ENCODE results near the gene LINS1.
"Not testable (repeated sequence)": the region's sequence is repeated elsewhere in the genome, so short reads cannot be mapped to it uniquely, and the experiment has no call there.

The LINS1 gene

DNA sequence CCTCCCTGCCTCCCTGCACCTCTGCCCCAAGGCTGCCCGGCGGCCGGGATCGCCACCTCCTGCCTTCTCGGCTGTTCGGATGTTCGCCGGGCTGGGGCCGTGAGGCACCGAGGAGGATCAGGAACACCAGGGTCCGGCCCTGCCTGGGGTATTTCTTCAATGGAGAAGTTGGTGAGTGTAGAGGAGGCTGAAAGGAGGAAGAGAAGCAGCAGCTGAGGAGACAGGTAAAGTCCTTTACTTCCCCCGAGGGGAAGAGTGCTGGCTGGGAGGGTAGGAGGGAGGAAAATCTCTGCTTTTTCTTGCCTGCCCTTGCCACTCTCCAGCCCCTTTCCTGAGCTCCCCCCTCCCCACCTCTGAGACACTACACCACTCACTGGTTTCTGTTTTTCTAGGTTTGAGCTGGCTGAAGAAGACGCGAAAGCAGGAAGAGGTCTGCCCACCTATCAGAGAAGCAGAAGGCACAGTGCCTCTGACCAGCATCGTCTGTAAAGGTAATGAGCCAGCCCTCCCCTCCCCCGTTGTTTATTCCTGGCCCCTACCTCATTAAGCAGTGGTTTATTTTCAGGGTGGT lies 924 bp upstream of the LINS1 start:
- peak; percentile 60 for DNase-seq (ENCODE audit: low spot score)

GRCh38 chr15:100601617-100602063 lies 344 bp downstream of the LINS1 start:
- DNase-seq (ENCODE audit: low spot score): no peak

DNA sequence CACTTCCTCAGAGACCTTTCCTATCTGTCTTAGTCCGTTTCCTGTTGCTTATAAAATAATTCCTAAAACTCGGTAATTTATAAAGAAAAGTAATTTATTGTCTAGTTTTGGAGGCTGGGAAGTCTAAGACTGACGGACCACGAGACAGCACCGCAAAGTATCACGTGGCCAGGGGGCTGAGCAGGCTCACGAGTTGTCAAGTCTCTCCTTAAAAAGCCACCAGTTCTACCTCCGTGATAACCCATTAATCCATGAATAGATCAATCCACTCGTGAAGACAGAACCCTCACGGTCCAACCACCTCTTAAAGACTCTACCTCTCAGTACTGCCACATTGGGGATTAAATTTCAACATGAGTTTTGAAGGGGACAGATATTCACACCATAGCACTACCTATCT lies 821 bp downstream of the LINS1 start:
- DNase-seq (ENCODE audit: low spot score): peak; percentile 44

GRCh38 chr15:100598655-100599054 lies 3.3 kb downstream of the LINS1 start:
- DNase-seq (ENCODE audit: low spot score): no peak

DNA sequence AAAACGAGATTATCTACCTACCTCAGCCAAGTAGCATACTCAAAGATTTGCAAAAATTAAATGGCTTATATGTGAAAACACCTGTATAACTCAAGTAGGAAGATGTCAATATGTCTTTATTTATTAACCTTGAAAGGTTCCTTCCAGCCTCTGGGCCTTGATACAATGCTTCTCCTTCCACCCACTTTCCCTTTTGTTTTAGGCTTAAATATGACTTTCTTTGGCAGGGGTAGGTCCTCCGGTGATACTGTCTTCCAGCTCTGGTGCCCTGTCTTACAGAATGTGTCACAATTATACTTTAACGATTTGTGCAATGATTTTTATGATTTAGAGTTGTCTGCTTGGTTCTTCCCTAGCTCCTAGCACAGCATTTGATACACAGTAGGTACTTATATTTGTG lies 4.1 kb downstream of the LINS1 start:
- no peak for DNase-seq (ENCODE audit: low spot score)

DNA sequence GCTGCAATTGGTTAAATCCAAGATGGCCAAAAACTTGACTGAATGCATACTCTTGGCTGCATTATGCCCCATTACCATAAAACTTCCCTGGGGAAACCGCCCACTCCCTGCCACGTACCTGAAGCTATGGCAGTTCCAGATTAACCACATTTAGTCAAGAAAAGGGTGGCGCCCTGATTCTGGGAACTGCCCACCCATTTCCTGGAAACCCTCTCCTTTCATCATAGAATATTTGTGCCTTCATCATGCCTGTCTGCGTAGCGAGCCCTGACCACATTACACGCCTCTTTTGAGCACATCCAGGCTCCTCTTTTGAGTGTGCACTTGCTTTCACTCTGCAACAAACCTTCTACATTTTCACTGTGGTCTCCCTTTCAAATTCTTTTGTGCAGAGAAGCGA lies 5.2 kb downstream of the LINS1 start:
- DNase-seq (ENCODE audit: low spot score): no peak

DNA sequence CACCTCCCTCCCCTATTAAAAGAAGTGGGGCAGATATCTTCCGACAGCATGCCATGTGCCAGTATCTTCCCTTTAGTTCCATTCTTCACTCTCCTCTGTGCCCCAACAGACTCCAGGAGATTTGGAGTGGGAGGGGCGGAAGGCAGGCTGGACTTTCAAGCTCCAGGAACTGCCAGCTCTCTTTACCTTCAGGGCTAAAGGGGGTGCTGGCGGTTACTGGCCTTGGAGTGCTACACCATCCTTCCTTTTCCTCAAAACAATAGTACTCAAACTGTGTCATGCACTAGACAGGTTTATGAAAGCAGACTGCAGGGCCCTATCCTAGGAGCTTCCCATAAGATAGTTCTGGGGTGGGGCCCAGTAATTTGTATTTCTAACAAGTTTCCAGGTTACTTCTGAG lies 6.0 kb downstream of the LINS1 start:
- no peak for DNase-seq (ENCODE audit: low spot score)

DNA sequence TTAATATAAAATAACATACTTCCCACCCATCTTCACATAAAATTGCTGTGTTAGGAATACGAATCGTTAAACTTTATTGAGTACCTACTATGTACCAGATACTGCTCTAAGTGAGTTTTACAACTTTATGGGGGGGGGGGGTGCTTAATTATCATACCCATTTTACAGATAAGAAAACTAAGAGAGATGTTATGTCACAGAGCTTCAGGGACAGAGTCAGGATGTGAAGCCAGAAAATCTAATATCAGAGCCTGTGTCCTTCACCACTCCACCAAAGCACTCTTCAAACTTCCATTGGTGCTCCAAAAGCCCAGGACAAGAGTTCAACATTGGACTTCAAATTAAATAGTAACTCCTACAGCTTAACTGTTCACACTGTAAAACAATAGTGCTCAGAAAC lies 8.6 kb downstream of the LINS1 start:
- DNase-seq (ENCODE audit: low spot score): no peak

DNA sequence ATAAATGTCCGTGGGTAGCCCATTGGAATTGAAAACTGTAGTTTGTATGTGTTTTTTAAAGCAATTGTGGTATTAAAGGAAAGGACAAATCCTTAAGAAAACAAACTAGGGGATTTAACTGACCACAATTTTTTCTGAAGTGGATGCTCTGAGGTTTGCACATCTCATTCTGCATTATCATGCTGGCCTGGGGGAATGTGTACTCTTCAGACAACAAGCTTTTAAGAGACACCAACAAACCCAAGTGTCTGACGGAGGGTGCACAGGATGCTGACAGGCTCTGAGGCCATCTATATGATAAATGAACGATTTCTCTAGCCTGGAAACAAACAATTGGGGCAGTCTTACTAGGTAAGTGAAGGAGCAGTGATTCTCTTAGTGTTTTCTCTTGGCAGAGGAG lies 9.1 kb downstream of the LINS1 start:
- DNase-seq (ENCODE audit: low spot score): no peak

DNA sequence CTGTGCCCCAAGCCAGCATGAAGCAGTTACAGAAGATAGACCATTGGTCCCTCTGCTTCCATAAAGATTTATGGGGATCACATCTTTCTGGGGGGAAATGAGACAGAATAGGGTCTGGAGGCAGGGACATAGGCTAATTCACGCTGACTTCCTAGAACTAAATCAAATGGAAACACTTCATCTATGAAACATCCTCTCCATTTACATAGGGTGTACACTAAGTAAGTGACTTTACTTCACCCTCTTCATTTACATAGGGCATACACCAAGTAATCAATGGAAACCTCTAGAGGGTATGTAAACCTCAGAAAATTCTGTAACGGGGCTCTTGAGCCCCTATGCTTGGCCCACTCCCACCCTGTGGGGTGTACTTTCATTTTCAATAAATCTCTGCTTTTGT lies 10.1 kb downstream of the LINS1 start:
- no peak for DNase-seq (ENCODE audit: low spot score)

DNA sequence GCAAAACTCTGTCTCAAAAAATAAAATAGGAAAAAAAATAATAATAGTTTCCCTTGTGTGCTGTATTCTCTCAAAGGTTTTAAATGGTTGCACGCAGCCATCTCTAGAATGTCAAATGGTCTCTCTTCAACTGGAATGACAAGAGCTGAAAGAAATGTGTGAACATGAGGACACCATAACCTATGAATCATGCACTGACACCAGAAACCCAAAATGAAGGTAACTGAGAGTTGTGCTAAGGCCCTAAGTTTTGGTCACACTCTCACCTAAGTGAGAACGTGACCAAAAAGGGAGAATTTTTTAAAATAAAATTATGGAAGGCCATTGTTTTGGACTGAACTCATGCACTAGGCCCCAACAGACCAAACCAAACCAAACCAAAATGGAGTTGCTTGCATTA lies 10.8 kb downstream of the LINS1 start:
- DNase-seq (ENCODE audit: low spot score): not testable (repeated sequence)

- DNase-seq (ENCODE audit: low spot score): peak; percentile 5
These were observed 13.2 kb downstream of the LINS1 start for GRCh38 chr15:100588638-100589242.

DNA sequence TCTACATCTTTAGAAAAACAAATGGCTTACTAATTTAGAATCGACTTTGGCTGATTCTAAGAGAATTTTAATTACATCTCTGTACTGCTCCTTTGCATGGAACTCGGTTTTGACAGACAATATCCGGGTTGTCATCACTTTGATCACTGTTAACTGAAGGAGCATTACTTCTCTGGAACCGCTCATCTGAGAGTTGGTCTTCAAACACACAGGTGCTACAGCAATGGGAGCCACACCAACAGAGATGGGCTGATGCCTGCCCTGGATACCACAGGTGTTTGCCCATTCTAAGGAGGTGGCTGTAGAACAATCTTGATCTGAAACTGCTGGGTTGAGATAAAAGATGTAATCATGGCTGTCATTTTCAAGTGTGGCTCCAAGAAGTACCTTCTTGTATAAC lies 21.6 kb downstream of the LINS1 start:
- no peak for DNase-seq (ENCODE audit: low spot score)

GRCh38 chr15:100573526-100573925 lies 28.5 kb downstream of the LINS1 start:
- no peak for DNase-seq (ENCODE audit: low spot score)

DNA sequence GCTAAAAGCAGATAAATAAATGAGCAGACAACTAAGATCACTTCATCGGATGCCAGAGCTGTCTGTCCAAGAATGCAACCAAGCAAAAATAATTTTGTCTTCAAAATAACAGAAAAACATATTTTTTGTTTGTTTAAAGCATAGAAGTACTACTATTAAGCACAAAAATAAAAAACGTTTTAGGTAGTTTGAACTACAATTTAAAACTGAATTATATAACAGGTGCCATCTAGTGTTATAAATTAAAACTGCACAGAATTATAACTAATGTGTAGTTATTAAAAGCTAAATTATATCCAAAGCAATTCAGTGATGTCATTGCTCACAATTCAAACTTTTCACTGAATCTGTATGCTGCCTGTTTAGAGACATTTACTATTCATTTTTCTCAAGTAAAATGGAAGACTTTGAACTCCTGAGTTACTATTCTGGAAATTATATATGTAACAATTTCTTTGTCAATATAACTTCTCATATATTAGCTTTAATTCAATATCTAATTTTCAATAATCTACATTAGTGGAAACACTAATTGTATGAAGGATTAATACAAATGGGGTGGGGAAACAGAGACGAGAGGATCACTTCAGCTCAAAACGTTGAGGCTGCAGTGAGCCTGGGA lies 29.5 kb downstream of the LINS1 start:
- peak; percentile 38 for DNase-seq (ENCODE audit: low spot score)

GRCh38 chr15:100571592-100572167 lies 30.3 kb downstream of the LINS1 start:
- DNase-seq (ENCODE audit: low spot score): no peak

GRCh38 chr15:100570735-100571313 lies 31.2 kb downstream of the LINS1 start:
- DNase-seq (ENCODE audit: low spot score): no peak

DNA sequence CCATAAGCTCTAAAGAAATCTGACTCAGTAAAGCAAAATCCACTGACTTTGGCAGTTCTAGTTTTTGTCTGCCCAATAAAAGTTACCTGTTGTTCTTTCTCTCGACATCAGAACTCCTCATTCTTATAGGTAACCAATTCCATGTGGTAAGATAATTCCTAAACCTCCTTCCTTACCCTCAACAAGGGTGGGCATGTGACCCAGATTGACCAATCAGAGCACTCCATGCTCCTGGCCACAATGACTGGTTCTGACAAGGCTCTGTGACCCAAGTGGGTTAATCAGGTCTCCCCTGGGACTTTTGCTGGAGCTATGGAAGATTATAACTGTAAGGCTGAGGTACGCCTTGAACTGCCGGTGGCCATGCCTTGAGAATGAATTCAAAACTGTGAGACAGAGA lies 31.7 kb downstream of the LINS1 start:
- no peak for DNase-seq (ENCODE audit: low spot score)

GRCh38 chr15:100569391-100569790 lies 32.6 kb downstream of the LINS1 start:
- no peak for DNase-seq (ENCODE audit: low spot score)

DNA sequence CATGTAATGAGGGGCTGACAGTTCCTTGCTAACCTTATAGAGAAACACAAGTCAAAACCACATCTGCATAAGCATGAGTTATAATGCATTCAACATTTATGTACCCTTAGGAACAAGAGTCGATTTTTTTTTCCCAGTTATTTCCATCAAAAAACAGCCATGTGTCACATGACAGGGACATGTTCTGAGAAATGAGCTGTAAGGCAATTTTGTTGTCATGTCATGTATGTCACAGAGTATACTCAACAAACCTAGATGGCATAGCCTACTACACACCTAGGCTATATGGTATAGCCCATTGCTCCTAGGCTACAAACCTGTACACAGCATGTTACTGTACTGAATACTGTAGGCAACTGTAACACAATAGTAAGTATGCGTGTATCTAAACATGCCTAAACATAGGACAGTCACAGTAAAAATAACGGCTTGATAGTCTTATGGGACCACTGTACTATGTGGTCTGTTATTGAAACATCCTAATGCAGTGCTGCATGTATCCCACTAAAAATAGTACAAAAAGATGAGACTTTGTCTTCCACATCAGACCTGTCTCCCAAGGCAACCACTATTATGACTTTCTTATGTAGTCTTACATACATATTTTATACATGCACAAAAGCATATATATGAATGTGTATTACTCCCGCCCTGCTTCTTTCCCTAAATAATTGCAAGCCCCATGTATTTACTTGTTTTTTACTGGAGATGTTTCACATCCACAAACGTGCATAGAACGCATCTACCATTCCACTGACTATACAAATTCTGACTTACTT lies 34.9 kb downstream of the LINS1 start:
- DNase-seq (ENCODE audit: low spot score): no peak

GRCh38 chr15:100565591-100565990 lies 36.4 kb downstream of the LINS1 start:
- no peak for DNase-seq (ENCODE audit: low spot score)

- DNase-seq (ENCODE audit: low spot score): no peak
These were observed 41.7 kb downstream of the LINS1 start for GRCh38 chr15:100560323-100560722.
